HCT116 (cell line): ENCODE results near the gene RNF31.

Source experiments
- CTCF ChIP-seq, 3 experiments: fragments of 200-600 bp in 1 of 3; sonication (generic) in 1 of 3; IDR thresholded peaks in 2 of 3; conservative IDR thresholded peaks in 1 of 3; 2 replicates each; pipeline ENCODE4 v1.5.1; 2012 to 2017; ENCODE audit warnings: low read depth in 2 of 3, low read length in 2 of 3, antibody characterized with exemption in 1 of 3, borderline replicate concordance in 1 of 3, control low read depth in 1 of 3, mild to moderate bottlenecking in 1 of 3, mixed read lengths in 1 of 3, mixed run types in 1 of 3, moderate library complexity in 1 of 3; ENCODE audit not compliant: insufficient read depth in 1 of 3
- EGR1 ChIP-seq: IDR thresholded peaks from 2 replicates; pipeline ENCODE4 v1.6.1; 2012; ENCODE audit warnings: low read depth
- EZH2 ChIP-seq: fragments of 200-600 bp; sonication (generic); IDR thresholded peaks from 2 replicates; pipeline ENCODE4 v1.6.1; 2017; ENCODE audit warnings: antibody characterized with exemption, mixed run types

GRCh38 chr14:24100982-24101494 lies 46.3 kb upstream of the RNF31 start:
- TF ChIP-seq CTCF (IDR thresholded peaks at IDR 0.05 in 2 of 3, conservative IDR thresholded peaks at IDR 0.05 in 1 of 3; ENCODE audit: borderline replicate concordance in 1 of 3, insufficient read depth in 1 of 3, low read depth in 2 of 3, low read length in 2 of 3): no peak
- TF ChIP-seq EZH2: no peak
- no peak for TF ChIP-seq EGR1
